PC-3 (cell line): ENCODE measurements around the gene MMP15.

Experiments
- EZH2 ChIP-seq: fragments of 300-600 bp; sonication (generic); IDR thresholded peaks from one replicate; pipeline ENCODE4 v1.6.1; 2017; ENCODE audit warnings: antibody characterized with exemption, mild to moderate bottlenecking, low read length; ENCODE audit not compliant: unreplicated experiment
- TF ChIP-seq, protein P1 (sequence below): fragments of 300-600 bp; sonication (generic); conservative IDR thresholded peaks from 2 replicates; pipeline ENCODE4 v1.5.1; 2017; ENCODE audit warnings: antibody characterized with exemption, low read depth, mild to moderate bottlenecking, low read length

- TF ChIP-seq, protein P1, sequence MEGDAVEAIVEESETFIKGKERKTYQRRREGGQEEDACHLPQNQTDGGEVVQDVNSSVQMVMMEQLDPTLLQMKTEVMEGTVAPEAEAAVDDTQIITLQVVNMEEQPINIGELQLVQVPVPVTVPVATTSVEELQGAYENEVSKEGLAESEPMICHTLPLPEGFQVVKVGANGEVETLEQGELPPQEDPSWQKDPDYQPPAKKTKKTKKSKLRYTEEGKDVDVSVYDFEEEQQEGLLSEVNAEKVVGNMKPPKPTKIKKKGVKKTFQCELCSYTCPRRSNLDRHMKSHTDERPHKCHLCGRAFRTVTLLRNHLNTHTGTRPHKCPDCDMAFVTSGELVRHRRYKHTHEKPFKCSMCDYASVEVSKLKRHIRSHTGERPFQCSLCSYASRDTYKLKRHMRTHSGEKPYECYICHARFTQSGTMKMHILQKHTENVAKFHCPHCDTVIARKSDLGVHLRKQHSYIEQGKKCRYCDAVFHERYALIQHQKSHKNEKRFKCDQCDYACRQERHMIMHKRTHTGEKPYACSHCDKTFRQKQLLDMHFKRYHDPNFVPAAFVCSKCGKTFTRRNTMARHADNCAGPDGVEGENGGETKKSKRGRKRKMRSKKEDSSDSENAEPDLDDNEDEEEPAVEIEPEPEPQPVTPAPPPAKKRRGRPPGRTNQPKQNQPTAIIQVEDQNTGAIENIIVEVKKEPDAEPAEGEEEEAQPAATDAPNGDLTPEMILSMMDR: no peak
- no peak for TF ChIP-seq EZH2
Observed at GRCh38 chr16:57996406-57997175, 29.0 kb upstream of the MMP15 start.
